ENCODE data around the gene HSD17B3.

Gene HSD17B3

DNA sequence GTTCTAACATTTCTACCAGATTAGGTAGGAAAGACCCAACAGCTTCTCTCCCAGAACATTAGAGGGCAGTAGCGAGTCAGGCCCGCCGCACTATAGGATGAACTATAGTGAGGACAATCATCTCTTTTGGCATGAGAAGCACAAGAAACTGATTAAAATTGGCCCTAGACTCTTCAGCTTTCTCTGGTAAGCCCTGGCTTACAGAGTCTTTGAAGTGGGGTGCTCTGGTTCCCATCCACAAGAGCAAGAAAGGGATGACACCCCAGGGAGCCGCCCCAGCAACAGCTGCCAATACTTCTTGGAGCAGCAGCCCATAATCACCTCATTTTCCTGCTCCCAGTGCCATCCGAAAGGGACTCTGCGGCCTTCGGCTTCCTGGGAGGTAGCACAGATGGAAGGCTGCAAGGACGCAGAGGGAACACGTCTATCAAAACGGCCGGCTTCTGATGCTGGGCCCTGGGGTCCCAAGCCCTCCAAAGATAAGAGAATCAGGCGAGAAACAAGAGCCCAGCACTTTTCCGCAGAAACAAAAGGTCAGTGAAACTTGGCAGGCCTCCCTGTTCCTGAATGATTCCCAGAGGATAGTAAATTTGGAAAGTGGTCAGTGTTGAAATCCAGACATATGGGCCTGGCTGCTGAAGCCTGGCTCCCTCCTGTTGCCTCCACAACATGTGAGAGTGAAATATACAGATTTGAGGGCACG lies 69.3 kb downstream of the HSD17B3 start:
- DNase-seq: peak; percentile 63

DNA sequence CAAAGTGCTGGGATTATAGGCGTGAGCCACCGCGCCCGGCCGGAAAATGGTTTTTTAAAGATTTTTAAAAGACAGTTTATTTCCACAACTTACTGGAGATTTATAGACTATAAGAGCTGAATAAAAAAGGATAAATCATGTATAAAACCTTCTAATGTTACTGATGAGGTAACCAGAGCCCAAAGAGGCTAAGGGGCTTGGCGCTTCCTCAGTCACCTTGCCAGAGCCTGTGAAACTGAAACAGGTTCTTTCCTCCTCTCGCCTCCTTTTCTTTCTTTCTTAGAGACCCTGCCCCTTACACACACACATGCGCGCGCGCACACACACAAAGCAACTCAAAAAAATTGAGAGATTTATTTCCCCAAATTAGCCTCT lies 69.8 kb downstream of the HSD17B3 start:
- DNase-seq: no peak

DNA sequence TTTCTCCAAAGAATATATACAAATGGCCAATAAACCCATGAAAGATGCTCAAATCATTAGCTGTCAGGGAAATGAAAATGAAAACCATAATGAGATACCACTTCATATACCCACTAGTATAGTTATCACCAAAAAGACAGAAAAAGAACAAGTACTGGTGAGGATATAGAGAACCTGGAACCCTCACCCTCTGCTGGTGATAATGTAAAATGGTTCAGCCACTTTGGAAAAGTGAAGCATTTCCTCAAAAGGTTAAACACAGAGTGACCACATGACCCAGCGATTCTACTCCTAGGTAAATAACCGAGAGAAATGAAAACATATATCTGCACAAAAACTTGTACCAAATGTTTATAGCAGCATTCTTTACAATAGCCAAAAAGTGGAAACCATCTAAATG lies 72.0 kb downstream of the HSD17B3 start:
- DNase-seq: no peak

DNA sequence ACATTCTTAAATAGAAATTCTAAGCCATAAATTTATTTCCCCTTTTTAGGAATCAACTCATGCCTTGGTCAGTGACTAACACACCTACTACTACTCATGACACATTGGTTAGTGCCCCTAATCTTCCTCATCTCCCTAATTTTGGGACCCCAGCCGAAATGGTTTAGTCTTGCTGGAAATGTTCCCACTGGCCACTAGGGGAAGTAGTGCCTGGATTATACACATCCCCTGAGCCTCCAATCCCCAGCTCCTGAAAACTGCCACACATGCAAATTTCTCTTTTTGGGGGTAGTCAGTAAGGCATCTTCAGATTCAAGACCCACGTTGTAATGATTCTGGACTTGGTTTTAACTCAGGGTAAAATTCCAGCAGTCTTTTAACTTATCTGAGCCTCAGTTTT lies 79.8 kb downstream of the HSD17B3 start:
- DNase-seq: peak; percentile 11

GRCh38 chr9:96219900-96220257 lies 82.1 kb downstream of the HSD17B3 start:
- DNase-seq: no peak

GRCh38 chr9:96219026-96219899 lies 82.7 kb downstream of the HSD17B3 start:
- DNase-seq: peak; percentile 46

DNA sequence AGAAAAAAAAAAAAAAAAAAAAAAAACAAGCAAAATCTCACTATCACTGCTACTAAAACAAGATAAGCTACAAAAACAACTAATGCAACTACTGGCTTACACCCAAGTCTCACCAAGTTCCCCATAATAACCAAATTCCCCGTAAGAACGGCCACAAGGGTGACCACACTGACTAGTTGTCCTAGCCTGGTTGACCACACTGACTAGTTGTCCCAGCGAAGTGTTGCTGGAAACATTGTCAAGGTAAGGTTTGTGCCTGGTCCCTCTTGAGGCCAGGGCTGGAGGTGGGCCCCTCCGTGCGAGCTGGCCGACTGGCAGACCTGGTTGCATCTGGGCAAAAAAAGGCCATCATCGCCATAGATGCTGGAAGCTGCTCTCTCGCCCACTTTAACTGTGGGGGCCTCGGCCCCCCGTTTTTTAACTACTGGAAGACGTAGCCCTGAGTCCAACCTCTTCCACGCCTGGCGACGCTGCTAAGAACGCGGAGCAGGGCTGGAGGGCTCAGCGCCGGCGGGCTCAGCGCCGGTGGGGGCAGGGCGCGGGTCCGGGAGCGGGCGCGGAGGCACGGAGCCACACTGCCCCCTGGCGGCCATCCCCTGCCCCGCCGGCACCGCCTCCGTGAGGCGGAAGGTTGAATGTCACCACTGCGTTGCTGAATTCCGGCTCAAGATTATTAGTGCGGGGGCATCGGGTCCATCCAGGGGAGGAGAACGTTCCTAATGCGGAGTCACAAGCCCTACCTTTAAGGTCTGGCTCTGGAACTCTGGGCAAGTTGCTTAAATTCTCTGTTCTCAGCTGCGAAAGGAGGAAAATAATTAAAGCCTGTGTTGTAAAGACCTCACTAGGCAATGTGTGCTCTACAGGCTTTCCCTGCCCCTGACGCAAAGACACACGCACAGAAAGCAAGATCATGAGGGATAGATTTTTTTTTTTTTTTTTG lies 84.0 kb downstream of the HSD17B3 start:
- peak; percentile 55 for DNase-seq

- DNase-seq: no peak
Observed at GRCh38 chr9:96217294-96217707, 84.7 kb downstream of the HSD17B3 start.

GRCh38 chr9:96216583-96216982 lies 85.4 kb downstream of the HSD17B3 start:
- no peak for DNase-seq

DNA sequence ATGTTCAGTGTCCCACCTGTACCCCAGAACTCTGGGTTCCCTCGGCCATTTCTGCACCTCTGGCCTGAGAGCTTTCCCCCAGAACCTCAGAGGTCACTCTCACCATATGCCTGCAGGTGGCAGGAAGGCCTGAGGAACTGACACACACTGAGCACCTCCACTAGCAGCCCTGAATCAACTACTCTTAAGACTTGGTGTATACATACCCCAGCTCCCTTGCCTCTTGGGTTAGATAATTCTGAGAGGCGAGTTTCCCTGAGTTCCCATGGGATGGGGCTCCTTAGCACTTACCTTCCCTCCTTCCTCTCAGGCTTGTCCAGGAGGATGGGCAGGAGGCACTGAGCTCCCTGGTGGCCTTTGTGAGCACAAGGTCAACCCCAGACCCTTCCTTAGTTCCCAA lies 86.1 kb downstream of the HSD17B3 start:
- no peak for DNase-seq

DNA sequence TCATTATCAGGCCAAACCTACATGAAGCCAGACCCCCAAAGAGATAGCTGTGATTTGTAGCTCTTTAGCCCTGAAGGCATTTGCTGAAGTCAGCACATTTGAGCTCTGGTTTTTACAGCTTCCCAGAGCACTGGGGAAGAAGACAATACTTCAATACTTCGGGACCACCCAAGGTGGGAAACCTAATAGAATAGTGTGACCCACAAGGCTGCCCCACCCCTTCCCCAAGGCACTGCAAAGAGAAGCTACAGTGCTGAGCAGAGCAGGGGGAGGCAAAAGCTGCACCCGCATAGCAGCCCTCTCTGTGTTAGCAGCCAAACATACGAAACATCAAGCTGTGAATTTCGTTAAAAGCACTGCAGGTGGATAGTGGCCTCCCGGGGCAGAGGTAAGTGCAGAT lies 87.3 kb downstream of the HSD17B3 start:
- no peak for DNase-seq

DNA sequence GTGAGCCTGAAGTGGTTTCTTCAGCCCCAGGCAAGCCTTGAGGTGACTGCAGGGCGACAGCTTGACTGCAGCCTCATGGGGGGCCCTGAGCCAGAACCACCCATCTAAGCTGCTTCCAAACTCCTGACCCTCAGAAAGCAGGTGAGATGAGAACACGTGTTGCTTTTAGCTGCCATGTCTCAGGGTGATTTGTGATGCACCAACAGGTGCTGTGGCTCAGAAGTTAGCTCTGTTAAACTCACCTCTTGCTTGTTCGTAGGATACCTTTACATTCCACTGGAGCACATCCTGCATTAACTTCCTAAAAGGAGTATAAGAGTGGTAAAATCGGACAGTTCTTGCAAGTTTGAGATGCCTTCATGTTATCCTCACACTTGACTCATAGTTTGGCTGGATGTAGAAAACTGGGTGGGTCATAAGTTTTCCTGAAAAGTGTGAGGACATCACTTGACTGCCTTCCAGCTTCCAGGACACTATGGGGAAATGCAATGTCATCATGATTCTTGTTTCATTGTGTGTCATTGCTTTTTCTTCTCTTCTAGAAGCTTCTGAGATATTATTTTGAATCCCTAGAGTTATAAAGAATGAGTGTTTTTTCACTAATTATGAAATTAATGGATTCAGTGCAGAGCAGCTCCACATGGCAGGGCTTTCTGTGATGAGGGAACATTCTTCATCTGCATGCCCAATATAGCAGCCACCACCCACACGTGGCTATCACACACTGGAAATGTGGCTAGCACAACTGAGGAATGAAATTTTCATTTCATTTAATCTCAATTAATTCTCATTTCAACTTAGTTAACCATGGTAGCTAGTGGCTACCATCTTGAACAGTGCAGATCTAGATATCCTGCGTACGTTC lies 92.3 kb downstream of the HSD17B3 start:
- peak; percentile 77 for DNase-seq

DNA sequence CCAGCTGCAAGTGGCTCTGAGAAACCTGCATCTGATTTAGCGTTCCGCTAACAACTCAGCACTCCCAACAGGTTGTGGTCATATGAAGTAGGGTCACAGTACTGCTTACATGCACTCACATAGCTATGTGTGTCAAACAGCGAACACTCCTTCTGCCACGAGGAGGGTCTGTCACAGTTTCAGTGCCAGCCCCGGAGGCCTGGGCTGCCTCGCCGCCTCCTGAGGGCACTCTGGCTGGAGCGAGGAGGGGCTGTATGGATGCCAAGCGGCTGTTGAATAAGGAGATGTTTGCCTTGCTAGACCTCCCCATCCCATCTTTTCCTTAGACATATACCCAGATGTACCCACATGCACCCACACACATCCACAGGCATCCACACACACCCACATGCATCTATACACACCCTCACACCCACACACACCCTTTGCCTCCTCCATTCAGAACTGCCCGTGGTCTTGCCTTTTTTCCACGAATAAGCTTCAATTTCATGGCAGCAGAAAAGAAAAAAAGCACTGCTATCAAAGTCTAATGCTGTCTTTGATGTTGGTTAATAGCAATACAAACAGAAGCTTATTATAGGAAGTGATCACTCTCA lies 95.7 kb downstream of the HSD17B3 start:
- no peak for DNase-seq

GRCh38 chr9:96204853-96205252 lies 97.1 kb downstream of the HSD17B3 start:
- DNase-seq: no peak

- peak; percentile 43 for DNase-seq
Observed at GRCh38 chr9:96203867-96204501, 98.0 kb downstream of the HSD17B3 start.

DNA sequence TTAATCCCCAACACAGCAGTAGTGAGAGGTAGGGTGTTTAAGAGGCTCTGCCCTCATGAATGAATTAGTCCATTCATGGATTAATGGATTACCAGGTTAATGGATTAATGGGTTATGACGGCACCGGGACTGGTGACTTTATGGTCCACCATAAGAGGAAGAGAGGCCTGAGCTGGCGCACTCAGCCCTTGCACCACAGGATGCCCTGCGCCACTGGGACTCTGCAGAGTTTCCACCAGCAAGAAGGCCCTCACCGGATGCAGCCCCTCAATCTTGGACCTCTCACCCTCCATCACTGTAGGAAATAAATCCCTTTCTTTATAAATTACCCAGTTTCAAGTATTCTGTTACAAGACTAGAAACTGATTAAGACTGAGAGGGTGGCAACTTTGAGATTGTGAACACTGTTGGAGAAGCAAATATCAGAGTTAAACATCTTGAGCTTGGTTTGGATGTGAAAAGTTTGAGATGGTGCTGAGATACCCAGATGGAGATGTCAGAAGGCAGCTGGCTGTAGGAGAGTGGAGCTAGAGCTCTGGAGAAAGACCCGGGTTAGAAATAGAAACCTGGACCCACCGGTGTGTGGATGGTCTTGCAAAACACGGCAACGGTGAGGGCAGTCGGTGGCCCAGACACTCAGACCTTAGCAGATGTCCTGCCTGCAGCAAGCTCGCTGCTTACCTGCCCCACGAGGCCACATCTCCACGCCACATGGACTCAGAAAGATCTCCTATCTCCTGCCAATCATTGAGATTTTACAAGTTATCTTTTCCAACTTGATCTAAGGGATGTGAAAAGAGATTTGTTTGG lies 98.8 kb downstream of the HSD17B3 start:
- DNase-seq: no peak

DNA sequence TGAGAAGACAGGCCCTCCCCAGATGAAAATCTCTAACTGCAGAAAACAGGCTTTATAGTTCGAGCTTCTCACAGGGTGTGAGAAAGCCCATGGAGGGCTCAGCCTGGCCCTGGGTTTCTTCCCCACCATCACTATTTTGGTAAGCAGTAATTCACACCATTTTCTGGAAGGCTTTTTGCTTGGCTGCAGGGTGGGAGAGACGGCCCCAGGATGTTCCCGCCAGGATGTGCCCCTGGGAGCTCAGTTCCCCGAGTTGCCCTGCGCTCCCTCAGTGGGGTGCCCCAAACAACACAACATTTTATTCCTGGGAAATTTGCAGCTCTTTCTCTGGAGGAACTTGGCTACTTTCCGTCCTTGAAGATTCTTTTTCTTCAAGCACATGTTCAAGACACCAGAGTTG lies 100.8 kb downstream of the HSD17B3 start:
- no peak for DNase-seq

GRCh38 chr9:96199006-96199405 lies 103.0 kb downstream of the HSD17B3 start:
- no peak for DNase-seq

GRCh38 chr9:96195541-96195940 lies 106.4 kb downstream of the HSD17B3 start:
- no peak for DNase-seq

GRCh38 chr9:96193236-96193755 lies 108.7 kb downstream of the HSD17B3 start:
- peak; percentile 34 for DNase-seq

Measured in fibroblast of skin of right biceps (primary cell).